GM19452 (cell line): ENCODE data around the gene PAPSS1.
A peak's percentile ranks its signal among the peaks of the same experiment; 100 is the strongest.
"Not testable (repeated sequence)": the region's sequence is repeated elsewhere in the genome, so short reads cannot be mapped to it uniquely, and the experiment has no call there.

Experiments used
- ATAC-seq: cut with Tn5 transposase; IDR thresholded peaks from one replicate; pipeline ENCODE4 v1.9.1; 2021; ENCODE audit not compliant: unreplicated experiment

PAPSS1 gene

DNA sequence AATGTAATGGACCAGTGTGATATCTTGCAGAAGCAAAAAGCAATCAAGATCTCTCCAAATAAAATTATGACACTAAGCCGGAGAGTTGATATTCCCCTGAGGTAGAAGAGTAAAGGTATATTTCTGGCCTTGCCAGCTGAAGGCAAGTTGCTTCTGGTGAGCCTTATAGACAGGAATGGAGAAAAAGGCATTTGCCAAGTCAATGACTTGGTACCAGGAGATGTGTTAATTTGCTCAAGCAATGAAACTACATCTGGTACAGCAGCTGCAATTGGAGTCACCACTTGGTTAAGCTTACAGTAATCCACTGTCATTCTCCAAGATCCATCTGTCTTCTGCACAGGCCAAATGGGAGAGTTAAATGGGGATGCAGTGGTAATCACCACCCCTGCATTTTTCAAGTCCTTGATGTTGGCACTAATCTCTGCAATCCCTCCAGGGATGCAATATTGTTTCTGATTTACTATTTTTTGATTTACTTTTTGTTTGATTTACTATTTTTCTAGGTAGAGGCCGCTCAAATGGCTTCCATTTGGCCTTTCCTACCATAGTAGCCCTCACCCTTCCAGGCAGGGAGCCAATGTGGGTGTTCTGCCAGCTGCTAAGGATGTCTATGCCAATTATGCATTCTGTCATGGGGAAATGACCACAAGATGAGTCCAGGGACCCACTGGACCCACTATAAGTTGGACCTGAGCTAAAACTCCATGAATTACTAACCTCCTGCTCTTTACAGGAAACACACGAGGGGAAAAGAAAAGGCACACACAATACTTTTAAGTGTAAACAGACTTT lies 6.3 kb upstream of the PAPSS1 start:
- not testable (repeated sequence) for ATAC-seq

DNA sequence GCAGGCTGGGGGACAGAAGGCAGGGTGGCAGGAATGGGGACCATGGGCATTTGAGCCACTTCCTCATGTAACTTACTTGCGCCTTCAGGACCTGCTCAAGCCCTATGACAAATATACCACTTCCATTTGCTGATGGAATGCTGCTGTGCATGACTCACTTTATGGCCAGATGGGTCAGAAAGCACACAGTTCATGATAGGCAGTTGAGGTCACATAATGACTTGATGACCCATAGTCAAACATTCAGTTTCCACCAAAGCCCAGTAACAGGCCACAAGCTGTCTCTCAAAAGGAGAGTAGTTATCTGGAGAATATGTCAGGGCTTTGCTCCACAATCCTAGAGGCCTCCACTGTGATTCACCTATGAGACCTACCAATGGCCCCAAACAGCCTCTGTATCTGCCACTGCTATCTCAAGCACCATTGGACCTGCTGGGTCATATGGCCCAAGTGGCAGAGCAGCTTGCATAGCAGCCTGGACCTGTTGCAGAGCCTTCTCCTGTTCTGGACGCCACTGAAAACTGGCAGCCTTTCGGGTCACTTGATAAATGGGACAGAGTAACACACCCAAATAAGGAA lies 5.3 kb upstream of the PAPSS1 start:
- ATAC-seq = no peak

DNA sequence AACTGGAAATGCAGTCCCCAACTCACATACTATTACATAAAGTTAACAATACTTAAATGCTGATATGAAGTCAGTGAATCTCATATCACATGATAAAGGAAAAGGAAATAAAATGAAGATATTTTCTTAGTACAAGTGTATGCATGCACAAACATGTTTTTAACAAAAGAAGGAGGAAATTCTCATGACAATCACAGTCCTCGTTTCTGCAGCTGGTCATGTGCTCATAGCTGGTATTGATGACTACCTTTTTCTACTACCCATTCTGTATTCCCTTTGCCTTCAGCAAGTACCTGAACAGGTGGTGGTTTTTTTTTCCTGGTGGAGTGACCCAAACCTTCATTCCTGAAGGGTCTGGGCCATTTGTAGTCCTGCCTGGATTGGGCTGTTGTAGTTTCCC lies 3.3 kb upstream of the PAPSS1 start:
- ATAC-seq = not testable (repeated sequence)

DNA sequence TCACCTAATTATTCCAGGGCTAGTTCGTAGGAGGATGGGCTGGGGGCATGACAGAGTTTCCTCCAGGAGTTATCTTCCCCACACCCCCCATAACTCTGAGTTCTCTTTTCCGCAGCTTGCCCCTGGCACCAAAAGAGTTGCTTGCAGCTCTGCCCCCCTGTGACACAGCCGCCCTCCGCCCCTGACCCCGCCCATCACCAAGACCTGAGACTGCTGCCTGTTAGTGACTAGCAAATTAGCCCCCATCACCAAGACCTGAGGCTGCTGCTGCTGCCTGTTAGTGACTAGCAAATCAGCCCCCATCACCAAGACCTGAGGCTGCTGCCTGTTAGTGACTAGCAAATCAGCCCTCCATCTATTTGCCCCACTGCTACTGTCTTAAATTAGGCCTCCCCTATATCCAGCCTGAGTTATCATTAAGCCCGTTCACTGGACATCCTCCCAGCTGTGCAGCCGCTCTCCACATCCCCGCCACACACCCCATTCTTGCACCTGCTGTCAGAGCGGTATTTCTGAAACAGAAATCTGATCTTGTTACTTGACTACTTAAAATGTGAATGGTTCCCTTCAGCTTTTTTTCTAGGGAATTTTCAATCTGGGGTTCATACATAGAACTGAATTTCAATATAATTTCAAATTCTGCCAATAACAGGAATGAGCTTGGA lies 1.5 kb upstream of the PAPSS1 start:
- ATAC-seq = no peak

DNA sequence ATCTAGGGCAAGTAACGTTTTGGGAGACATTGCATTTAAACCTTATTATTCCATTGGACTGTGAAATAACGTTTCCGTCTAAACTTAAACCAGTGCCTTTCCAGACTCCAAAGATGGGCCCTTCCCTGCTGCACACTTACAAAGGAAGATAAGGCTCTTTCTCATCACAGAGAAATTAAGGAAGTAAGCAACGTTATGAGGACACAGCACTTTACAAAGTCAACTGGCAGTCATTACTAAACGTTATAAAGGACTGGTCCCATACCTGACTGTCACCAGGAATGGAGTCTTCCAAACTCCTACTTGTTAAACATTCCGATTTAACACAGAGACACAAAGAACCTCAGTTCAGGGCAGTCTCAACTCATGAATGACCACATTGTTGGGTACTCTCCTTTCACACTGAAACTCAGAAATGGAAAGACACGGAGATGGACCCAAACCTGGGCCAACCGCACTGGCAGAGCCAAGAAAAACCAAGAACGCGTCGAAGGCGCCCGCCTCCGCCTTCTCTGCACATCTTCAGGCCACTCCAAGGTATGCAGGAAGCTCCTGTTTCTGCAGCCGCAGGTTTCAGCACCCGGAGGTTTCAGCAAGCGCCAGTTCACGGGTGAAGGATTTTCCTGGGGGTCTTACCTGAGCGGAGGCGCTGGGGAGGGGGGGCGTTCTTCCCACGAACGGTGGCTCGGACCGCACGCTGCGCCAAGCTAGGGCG lies 670 bp downstream of the PAPSS1 start:
- ATAC-seq = peak; percentile 2

- peak; percentile 27 for ATAC-seq
These were observed 1.6 kb downstream of the PAPSS1 start for GRCh38 chr4:107718351-107718965.

DNA sequence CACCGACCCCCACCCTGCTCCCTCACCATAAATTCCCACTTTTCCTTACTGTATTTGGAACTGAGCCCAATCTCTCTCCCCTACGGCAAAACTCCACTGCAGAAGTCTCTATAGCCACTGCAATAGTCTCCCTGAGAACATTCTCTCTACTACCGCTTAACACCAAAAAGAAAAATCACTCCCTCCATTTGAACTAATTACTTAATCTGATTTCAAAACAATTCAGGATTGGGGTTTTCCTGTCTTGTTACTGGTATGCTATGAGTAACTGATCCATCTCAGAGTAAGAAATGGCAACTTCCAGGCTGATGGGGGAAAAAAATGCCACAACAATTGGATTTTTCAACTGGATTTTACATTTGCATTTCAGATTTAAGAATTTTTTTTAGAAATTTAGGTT lies 5.8 kb downstream of the PAPSS1 start:
- ATAC-seq = no peak

DNA sequence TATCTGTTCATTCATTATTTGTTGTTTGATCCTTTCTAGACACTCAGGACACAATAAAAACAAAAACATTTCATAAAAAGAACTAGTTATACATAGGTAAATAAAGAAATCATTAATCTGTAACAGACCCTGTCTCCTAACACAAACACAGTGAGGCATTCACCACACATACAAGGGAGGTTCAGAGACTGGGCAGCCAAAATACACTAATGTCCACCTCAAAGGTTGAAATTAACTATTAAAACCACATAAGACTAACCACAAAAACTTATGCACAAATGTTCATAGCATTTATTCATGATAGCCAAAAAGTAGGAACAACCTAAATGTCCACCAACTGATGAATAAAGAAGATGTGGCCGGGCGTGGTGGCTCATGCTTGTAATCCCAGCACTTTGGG lies 7.8 kb downstream of the PAPSS1 start:
- ATAC-seq = no peak

DNA sequence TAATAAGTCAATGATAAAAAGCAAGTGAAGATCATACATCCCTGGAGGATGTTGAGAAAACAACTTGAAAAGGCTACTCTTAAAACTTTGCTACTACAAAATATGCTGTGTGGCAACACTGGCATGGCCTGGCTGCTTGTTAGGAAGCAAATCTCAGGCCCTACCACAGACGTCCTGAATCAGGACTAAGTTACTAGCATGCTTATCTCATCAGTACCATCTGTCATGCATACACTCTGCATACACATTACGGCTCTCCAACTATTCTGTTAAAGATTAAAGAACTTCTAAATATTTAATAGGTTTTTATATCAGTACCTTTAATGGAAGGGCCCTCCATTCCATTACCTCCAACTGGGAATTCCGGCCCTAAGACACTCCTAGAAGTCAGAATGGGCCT lies 8.2 kb downstream of the PAPSS1 start:
- no peak for ATAC-seq

GRCh38 chr4:107710493-107711459 lies 9.3 kb downstream of the PAPSS1 start:
- no peak for ATAC-seq

GRCh38 chr4:107709916-107710315 lies 10.1 kb downstream of the PAPSS1 start:
- ATAC-seq = no peak

DNA sequence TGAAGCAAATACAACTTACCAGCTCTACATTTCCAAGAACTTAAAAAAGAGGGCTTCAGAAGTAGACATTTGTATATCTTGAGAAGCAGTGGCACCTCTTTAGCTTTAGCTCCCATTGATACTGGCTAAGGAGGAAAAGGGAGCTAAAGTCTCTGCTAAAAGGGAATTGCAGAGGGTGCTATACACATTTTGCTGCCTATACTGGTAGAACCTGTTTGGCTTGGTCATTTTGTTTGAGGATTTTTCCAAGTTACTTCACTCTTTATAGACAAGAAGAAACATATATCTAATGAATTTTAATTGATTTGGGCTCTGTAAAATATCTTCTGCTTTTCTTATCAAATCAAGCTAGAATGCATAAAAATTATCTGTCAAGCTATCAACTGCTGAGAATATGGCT lies 11.8 kb downstream of the PAPSS1 start:
- ATAC-seq = no peak

- ATAC-seq = no peak
These were observed 14.1 kb downstream of the PAPSS1 start for GRCh38 chr4:107705742-107706556.

- ATAC-seq = no peak
These were observed 18.5 kb downstream of the PAPSS1 start for GRCh38 chr4:107701565-107701964.

DNA sequence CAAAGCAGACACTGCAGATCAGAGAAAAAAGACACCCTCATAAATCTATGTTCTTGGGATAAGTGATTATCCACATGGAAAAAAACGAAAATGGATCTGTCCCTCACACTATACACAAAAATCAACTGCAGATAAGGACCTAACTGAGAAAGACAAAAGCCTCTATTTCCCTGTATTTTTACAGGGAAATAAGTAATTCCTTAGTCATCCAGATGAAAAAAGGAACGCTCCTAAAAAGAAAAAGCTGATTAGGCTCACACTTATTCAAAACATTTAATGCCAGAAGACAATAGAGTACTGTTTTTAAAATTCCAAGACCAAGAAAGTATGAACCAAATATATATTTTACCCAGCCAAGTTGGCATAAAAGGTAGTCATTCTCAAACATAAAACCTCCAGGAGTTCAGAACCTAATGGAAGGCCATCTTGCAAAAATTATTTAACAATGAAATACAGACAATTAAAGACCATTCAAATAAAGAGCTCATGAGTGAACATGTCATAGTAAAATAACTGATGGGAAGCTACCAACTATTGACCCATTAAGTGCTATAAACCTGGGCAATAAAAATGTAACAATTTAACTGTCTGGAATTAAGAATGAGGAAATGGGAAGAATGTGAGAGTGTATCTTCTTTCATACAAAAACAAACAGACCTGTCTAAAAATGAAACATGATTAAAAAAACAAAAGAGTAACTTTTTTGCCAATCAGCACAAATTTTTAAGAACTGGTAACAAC lies 20.4 kb downstream of the PAPSS1 start:
- no peak for ATAC-seq

DNA sequence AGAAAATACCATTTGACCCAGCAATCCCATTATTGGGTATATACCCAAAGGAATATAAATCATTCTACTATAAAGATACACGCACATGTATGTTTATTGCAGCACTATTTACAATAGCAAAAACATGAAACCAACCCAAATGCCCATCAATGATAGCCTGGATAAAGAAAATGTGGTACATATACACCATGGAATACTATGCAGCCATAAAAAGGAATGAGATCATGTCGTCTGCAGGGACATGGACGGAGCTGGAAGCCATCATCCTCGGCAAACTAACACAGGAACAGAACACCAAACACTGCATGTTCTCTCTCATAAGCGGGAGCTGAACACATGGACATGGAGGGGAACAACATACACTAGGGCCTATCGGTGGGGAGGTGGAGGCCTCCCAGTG lies 23.8 kb downstream of the PAPSS1 start:
- ATAC-seq = not testable (repeated sequence)

- no peak for ATAC-seq
These were observed 26.9 kb downstream of the PAPSS1 start for GRCh38 chr4:107693132-107693531.

- ATAC-seq = no peak
These were observed 27.8 kb downstream of the PAPSS1 start for GRCh38 chr4:107692202-107692601.
